Endothelial cell of umbilical vein (primary cell): ENCODE data around the gene OGG1.

Source experiments
- CTCF ChIP-seq, 2 donors: IDR thresholded peaks; 1 replicate in 1 of 2; 2 replicates in 1 of 2; pipeline ENCODE4 v1.5.1; 2011; ENCODE audit warnings: low read length in 2 of 2, mild to moderate bottlenecking in 2 of 2, moderate library complexity in 2 of 2, control low read depth in 1 of 2, inconsistent platforms in 1 of 2, low read depth in 1 of 2; ENCODE audit not compliant: insufficient read depth in 1 of 2; ENCODE audit errors: extremely low read depth in 1 of 2
- EZH2 ChIP-seq: IDR thresholded peaks from 2 replicates; pipeline ENCODE4 v1.6.1; 2012; ENCODE audit warnings: borderline replicate concordance, low read depth, mild to moderate bottlenecking, moderate library complexity, low read length, inconsistent platforms; ENCODE audit not compliant: severe bottlenecking
- JUN ChIP-seq: IDR thresholded peaks from 2 replicates; pipeline ENCODE4 v1.6.1; 2011; ENCODE audit warnings: borderline replicate concordance, low read depth; ENCODE audit not compliant: insufficient read length, insufficient read depth
- MAX ChIP-seq: IDR thresholded peaks from 2 replicates; pipeline ENCODE4 v1.6.1; 2011; ENCODE audit not compliant: insufficient read depth, insufficient read length
- POLR2A ChIP-seq: IDR thresholded peaks from 2 replicates; pipeline ENCODE4 v1.6.1; 2012; ENCODE audit warnings: low read depth, mild to moderate bottlenecking, control low read depth, low read length
- POLR2AphosphoS5 ChIP-seq: IDR thresholded peaks from 2 replicates; pipeline ENCODE4 v1.6.1; 2012; ENCODE audit warnings: low read depth, mild to moderate bottlenecking, control low read depth, low read length, moderate library complexity; ENCODE audit not compliant: insufficient read depth

DNA sequence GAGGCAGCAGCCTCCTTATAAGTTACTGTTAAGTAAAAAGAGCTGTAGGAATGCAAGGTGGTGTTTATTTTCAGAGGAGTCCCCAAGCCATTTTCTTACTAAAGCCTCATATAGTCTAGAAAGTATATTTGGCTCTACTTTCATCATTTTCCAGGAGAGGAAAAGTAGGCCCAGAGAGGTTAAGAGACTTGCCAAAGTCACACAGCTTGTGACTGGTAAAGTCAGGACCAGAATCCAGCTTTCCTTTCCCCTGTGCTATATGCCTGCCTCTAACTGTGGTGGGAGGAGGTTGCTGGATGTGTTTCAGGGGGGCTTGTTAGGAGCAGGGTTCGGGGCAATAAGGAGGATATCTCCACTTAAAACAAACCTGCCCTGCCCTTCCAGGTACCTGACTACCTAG is 7.2 kb upstream of the OGG1 start:
- TF ChIP-seq POLR2A = no peak
- no peak for TF ChIP-seq CTCF (IDR thresholded peaks at IDR 0.05; ENCODE audit: extremely low read depth in 1 of 2, insufficient read depth in 1 of 2, low read depth in 1 of 2, low read length in 2 of 2)
- TF ChIP-seq POLR2AphosphoS5 = no peak
- TF ChIP-seq EZH2 = no peak
- no peak for TF ChIP-seq MAX
- TF ChIP-seq JUN = no peak
